Endometrial microvascular endothelial cells (primary cell): Measurements from ENCODE around the gene SLX4IP. TPM values are rescaled to one million over a fixed set of nuclear protein-coding genes. Genes with fewer than 3 reads are reported as not detected.

Experiments used
- in situ Hi-C: cut with HindIII; loops from 2 replicates; pipeline ENCODE4 v1.10.0; 2017; ENCODE audit warnings: low sequenced_read_pairs, low pct_unique_long_range_greater_than_20kb; ENCODE audit errors: inconsistent ontology term
- total RNA-seq: library from RNA; depleted of rRNA; stranded (reverse); fragments of >200 nt; gene quantifications from one replicate; pipeline ENCODE4 v1.2.3, GENCODE V29; 2015; ENCODE audit errors: inconsistent ontology term

Gene SLX4IP
- total RNA-seq, 1 donor from 2014 or later, result 2.6 TPM

- in situ Hi-C loops, result no loop called here
These were observed 19.1 kb downstream of the SLX4IP start for GRCh38 chr20:10454151-10454750.

GRCh38 chr20:10461495-10461894 lies 26.4 kb downstream of the SLX4IP start:
- in situ Hi-C loops, result loop anchor here (10.0 kb wide), 1 partner anchor 183 kb away; no protein-coding TSS in a partner anchor

- in situ Hi-C loops, result loop anchor here (10.0 kb wide), 1 partner anchor 182 kb away; no protein-coding TSS in a partner anchor
These were observed 27.4 kb downstream of the SLX4IP start for GRCh38 chr20:10462516-10462915.

GRCh38 chr20:10463622-10464021 lies 28.5 kb downstream of the SLX4IP start:
- in situ Hi-C loops, result loop anchor here (10.0 kb wide), 1 partner anchor 181 kb away; no protein-coding TSS in a partner anchor

GRCh38 chr20:10465135-10465534 lies 30.0 kb downstream of the SLX4IP start:
- in situ Hi-C loops, result loop anchor here (10.0 kb wide), 1 partner anchor 180 kb away; no protein-coding TSS in a partner anchor

GRCh38 chr20:10466325-10466724 lies 31.2 kb downstream of the SLX4IP start:
- in situ Hi-C loops, result loop anchor here (10.0 kb wide), 1 partner anchor 178 kb away; no protein-coding TSS in a partner anchor

- in situ Hi-C loops, result loop anchor here (10.0 kb wide), 1 partner anchor 178 kb away; no protein-coding TSS in a partner anchor
These were observed 31.8 kb downstream of the SLX4IP start for GRCh38 chr20:10466855-10467254.

- in situ Hi-C loops, result loop anchor here (10.0 kb wide), 1 partner anchor 177 kb away; no protein-coding TSS in a partner anchor
These were observed 32.7 kb downstream of the SLX4IP start for GRCh38 chr20:10467681-10468339.

GRCh38 chr20:10468340-10468845 lies 33.3 kb downstream of the SLX4IP start:
- in situ Hi-C loops, result loop anchor here (10.0 kb wide), 1 partner anchor 176 kb away; no protein-coding TSS in a partner anchor

GRCh38 chr20:10469056-10469455 lies 34.0 kb downstream of the SLX4IP start:
- in situ Hi-C loops, result loop anchor here (10.0 kb wide), 1 partner anchor 176 kb away; no protein-coding TSS in a partner anchor

GRCh38 chr20:10469599-10469998 lies 34.5 kb downstream of the SLX4IP start:
- in situ Hi-C loops, result loop anchor here (10.0 kb wide), 1 partner anchor 175 kb away; no protein-coding TSS in a partner anchor

GRCh38 chr20:10470276-10470675 lies 35.2 kb downstream of the SLX4IP start:
- in situ Hi-C loops, result no loop called here

GRCh38 chr20:10472871-10473270 lies 37.8 kb downstream of the SLX4IP start:
- in situ Hi-C loops, result no loop called here

- in situ Hi-C loops, result no loop called here
These were observed 39.6 kb downstream of the SLX4IP start for GRCh38 chr20:10474606-10475184.

- in situ Hi-C loops, result no loop called here
These were observed 40.1 kb downstream of the SLX4IP start for GRCh38 chr20:10475225-10475624.

GRCh38 chr20:10476319-10476724 lies 41.2 kb downstream of the SLX4IP start:
- in situ Hi-C loops, result no loop called here

GRCh38 chr20:10478205-10478604 lies 43.1 kb downstream of the SLX4IP start:
- in situ Hi-C loops, result no loop called here

GRCh38 chr20:10478930-10479329 lies 43.8 kb downstream of the SLX4IP start:
- in situ Hi-C loops, result no loop called here

GRCh38 chr20:10481676-10482075 lies 46.6 kb downstream of the SLX4IP start:
- in situ Hi-C loops, result no loop called here
